MM.1S (cell line): ENCODE results near the gene TNN.

Experiments
- DNase-seq: peaks from one replicate; pipeline ENCODE4 v3.0.0-alpha.2; 2015
- H2AFZ ChIP-seq: fragments of 300-600 bp; sonication (generic); 2 replicates; pipeline ENCODE4 v1.6.0; 2016; ENCODE audit warnings: antibody characterized with exemption, low read length
- H3F3A ChIP-seq: fragments of 300-600 bp; sonication (generic); 2 replicates; pipeline ENCODE4 v1.6.1; 2016; ENCODE audit warnings: mild to moderate bottlenecking, antibody characterized with exemption, low read length, moderate library complexity, mixed read lengths; ENCODE audit not compliant: insufficient read depth
- H3K27ac ChIP-seq: fragments of 300-600 bp; sonication (generic); 2 replicates; pipeline ENCODE4 v1.5.1; 2016; ENCODE audit warnings: mild to moderate bottlenecking, low read length
- H3K27me3 ChIP-seq: fragments of 300-600 bp; sonication (generic); replicated peaks from 2 replicates; pipeline ENCODE4 v1.6.0; 2016; ENCODE audit warnings: low read length; ENCODE audit not compliant: insufficient read depth
- H3K36me3 ChIP-seq: fragments of 300-600 bp; sonication (generic); replicated peaks from 2 replicates; pipeline ENCODE4 v1.6.1; 2016; ENCODE audit warnings: mild to moderate bottlenecking, low read length, mixed read lengths; ENCODE audit not compliant: insufficient read depth
- H3K4me1 ChIP-seq: fragments of 300-600 bp; sonication (generic); 2 replicates; pipeline ENCODE4 v1.6.1; 2016; ENCODE audit warnings: low read length, mixed read lengths
- H3K4me2 ChIP-seq: fragments of 300-600 bp; sonication (generic); 2 replicates; pipeline ENCODE4 v1.6.0; 2016; ENCODE audit warnings: low read depth, low read length
- H3K4me3 ChIP-seq: fragments of 300-600 bp; sonication (generic); 2 replicates; pipeline ENCODE4 v1.5.1; 2016; ENCODE audit warnings: low read length, mixed read lengths
- H3K79me2 ChIP-seq: fragments of 300-600 bp; sonication (generic); 2 replicates; pipeline ENCODE4 v1.6.1; 2016; ENCODE audit warnings: mixed run types, low read length, mixed read lengths
- H3K9ac ChIP-seq: fragments of 300-600 bp; sonication (generic); 2 replicates; pipeline ENCODE4 v1.6.1; 2016; ENCODE audit warnings: low read length, mixed read lengths
- H3K9me2 ChIP-seq: fragments of 300-600 bp; sonication (generic); replicated peaks from 2 replicates; pipeline ENCODE4 v1.6.1; 2016; ENCODE audit warnings: mild to moderate bottlenecking, low read length, mixed read lengths; ENCODE audit not compliant: insufficient read depth
- H3K9me3 ChIP-seq: fragments of 300-600 bp; sonication (generic); replicated peaks from 2 replicates; pipeline ENCODE4 v1.6.1; 2016; ENCODE audit warnings: mild to moderate bottlenecking, low read length, mixed read lengths; ENCODE audit not compliant: insufficient read depth
- H4K20me1 ChIP-seq: fragments of 300-600 bp; sonication (generic); 2 replicates; pipeline ENCODE4 v1.6.1; 2016; ENCODE audit warnings: mild to moderate bottlenecking, low read length, moderate library complexity, mixed read lengths; ENCODE audit not compliant: insufficient read depth
- CTCF ChIP-seq: fragments of 300-600 bp; sonication (generic); IDR thresholded peaks from 2 replicates; pipeline ENCODE4 v1.5.1; 2016; ENCODE audit warnings: antibody characterized with exemption, low read length, mixed read lengths
- EZH2 ChIP-seq: fragments of 300-600 bp; sonication (generic); optimal IDR thresholded peaks from 2 replicates; pipeline ENCODE3; 2017; ENCODE audit warnings: low read depth, mild to moderate bottlenecking, antibody characterized with exemption, low read length, mixed read lengths
- EZH2phosphoT487 ChIP-seq: fragments of 300-600 bp; sonication (generic); IDR thresholded peaks from 2 replicates; pipeline ENCODE4 v1.6.1; 2018; ENCODE audit warnings: antibody characterized with exemption, low read length

The TNN gene

GRCh38 chr1:175167861-175168260 lies 100.2 kb downstream of the TNN start:
- Histone ChIP-seq H3K36me3 (peaks cover 18% of the 10 kb centered on the region), H3K9me3 (no peaks in the 10 kb centered on the region), H4K20me1 (0 out of 2 replicates have a peak, but pooled peaks cover 6% of the 10 kb centered on the region), H3K27ac (no peak overlapping the region), H3K79me2 (peaks cover 79% of the 10 kb centered on the region), H2AFZ (no peak overlapping the region), H3K4me3 (no peak overlapping the region), H3K4me1 (no peaks in the 10 kb centered on the region), H3F3A (no peaks in the 10 kb centered on the region), H3K9me2 (no peaks in the 10 kb centered on the region), H3K27me3 (no peaks in the 10 kb centered on the region), H3K9ac (no peak overlapping the region), H3K4me2 (no peak overlapping the region)
- TF ChIP-seq EZH2 (no peak), CTCF (no peak), EZH2phosphoT487 (no peak)
- no peak for DNase-seq

- H4K20me1 ChIP-seq = 0 out of 2 replicates have a peak, but pooled peaks cover 6% of the 10 kb centered on the region
- H3K4me3 ChIP-seq = no peak overlapping the region
- no peak overlapping the region for H3K9ac ChIP-seq
- no peaks in the 10 kb centered on the region for H3F3A ChIP-seq
- no peaks in the 10 kb centered on the region for H3K9me3 ChIP-seq
- H3K4me1 ChIP-seq = no peaks in the 10 kb centered on the region
- H3K36me3 ChIP-seq = peaks cover 9% of the 10 kb centered on the region; the same call in 1 of the 2 replicates
- no peak overlapping the region for H2AFZ ChIP-seq
- no peak for DNase-seq
- H3K27me3 ChIP-seq = no peaks in the 10 kb centered on the region
- H3K9me2 ChIP-seq = no peaks in the 10 kb centered on the region
- peaks cover 84% of the 10 kb centered on the region for H3K79me2 ChIP-seq
- TF ChIP-seq EZH2 (no peak), CTCF (no peak), EZH2phosphoT487 (no peak)
- no peak overlapping the region for H3K4me2 ChIP-seq
- no peak overlapping the region for H3K27ac ChIP-seq
These were observed 101.1 kb downstream of the TNN start for GRCh38 chr1:175168782-175169181.

GRCh38 chr1:175169286-175170018 lies 101.8 kb downstream of the TNN start:
- Histone ChIP-seq H2AFZ (no peak overlapping the region), H3K27ac (no peak overlapping the region), H3K27me3 (no peaks in the 10 kb centered on the region), H3K4me3 (no peak overlapping the region), H4K20me1 (0 out of 2 replicates have a peak, but pooled peaks cover 9% of the 10 kb centered on the region), H3K4me1 (peaks cover 6% of the 10 kb centered on the region), H3K79me2 (peaks cover 91% of the 10 kb centered on the region), H3K9ac (no peak overlapping the region), H3K9me2 (no peaks in the 10 kb centered on the region), H3K4me2 (no peak overlapping the region), H3K9me3 (no peaks in the 10 kb centered on the region), H3K36me3 (peaks cover 5% of the 10 kb centered on the region; the same call in 1 of the 2 replicates), H3F3A (no peaks in the 10 kb centered on the region; the same call in 1 of the 2 replicates)
- no peak for DNase-seq
- no peak for TF ChIP-seq EZH2
- TF ChIP-seq EZH2phosphoT487 = no peak
- no peak for TF ChIP-seq CTCF
